Retina (tissue), 1 donor: Measurements from ENCODE around the gene BMP7.
"Not testable (repeated sequence)": the region's sequence is repeated elsewhere in the genome, so short reads cannot be mapped to it uniquely, and the experiment has no call there.

ENCODE experiments used
- DNase-seq: peaks from one replicate; pipeline ENCODE4 v3.0.0-alpha.2; 2016

BMP7 gene

GRCh38 chr20:57287007-57287880 lies 20.8 kb upstream of the BMP7 start:
- DNase-seq: peak; percentile 58

DNA sequence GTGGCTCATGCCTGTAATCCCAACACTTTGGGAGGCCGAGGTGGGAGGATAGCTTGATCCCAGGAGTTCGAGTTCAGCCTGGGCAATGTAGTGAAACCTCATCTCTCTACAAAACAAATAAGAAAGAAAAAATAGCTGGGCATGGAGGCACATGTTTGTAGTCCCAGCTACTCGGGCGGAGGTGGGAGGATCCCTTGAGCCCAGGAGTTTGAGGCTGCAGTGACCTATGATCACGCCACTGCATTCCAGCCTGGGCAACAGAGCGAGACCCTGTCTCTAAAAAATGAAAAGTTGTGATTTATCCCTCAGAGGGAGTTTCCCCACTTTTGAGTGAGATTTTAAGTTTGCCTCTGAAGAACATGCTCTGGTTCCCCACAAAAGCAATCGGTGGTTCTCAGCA lies 17.4 kb upstream of the BMP7 start:
- DNase-seq: peak; percentile 29

- DNase-seq: peak; percentile 87
Observed at GRCh38 chr20:57282670-57283361, 16.4 kb upstream of the BMP7 start.

DNA sequence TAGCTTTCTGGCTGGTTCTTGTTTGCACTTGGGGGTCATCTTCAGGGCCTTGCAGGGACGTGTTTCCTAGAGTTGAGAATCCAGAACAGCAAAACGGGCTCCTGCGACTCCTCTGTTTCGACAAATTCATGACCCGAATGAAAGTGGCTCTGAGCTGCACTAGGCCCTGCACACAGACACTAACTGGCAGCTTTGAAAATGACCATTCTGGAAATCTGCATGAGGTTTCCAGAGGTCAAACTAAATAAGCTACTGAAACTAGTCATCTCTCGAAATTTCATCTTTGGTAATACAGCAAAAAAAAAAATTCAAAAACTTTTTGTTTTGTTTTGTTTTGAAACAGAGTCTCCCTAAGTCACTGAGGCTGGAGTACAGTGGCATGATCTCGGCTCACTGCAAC lies 15.5 kb upstream of the BMP7 start:
- DNase-seq: no peak

- DNase-seq: no peak
Observed at GRCh38 chr20:57280221-57280620, 13.8 kb upstream of the BMP7 start.

DNA sequence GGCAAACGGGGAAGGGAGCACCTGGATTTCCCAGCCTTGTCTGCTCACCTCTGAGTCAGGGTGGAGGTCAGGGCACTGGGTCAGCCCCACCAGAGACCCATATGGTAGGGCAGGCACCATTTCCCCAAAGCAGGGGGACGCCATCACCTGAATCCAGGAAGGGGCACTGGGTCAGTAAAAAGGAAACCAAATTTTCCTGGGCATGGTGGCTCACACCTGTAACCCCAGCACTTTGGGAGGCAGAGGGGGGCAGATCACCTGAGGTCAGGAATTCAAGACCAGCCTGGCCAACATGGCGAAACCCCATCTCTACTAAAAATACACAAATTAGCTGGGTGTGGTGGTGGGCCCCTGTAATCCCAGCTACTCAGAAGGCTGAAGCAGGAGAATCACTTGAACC lies 13.1 kb upstream of the BMP7 start:
- not testable (repeated sequence) for DNase-seq

DNA sequence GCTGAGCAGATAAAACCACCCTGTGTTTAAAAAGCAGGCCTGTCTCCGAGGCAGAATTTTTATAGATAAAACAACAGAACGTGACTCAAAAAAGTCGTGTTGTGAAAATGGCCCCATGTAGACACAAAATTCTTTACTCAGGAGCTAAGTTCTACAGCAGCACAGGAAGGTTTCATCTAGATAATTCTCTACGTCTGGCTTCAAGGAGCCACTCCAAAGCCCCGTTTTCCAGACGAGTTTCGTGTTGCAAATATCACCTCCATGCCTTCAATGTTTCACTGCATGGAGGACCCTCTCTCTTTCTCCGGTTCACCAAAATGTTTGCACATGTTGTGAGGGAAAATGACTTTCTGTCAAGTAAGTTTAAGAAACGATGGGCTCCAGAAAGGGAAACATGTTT lies 12.0 kb upstream of the BMP7 start:
- DNase-seq: no peak

DNA sequence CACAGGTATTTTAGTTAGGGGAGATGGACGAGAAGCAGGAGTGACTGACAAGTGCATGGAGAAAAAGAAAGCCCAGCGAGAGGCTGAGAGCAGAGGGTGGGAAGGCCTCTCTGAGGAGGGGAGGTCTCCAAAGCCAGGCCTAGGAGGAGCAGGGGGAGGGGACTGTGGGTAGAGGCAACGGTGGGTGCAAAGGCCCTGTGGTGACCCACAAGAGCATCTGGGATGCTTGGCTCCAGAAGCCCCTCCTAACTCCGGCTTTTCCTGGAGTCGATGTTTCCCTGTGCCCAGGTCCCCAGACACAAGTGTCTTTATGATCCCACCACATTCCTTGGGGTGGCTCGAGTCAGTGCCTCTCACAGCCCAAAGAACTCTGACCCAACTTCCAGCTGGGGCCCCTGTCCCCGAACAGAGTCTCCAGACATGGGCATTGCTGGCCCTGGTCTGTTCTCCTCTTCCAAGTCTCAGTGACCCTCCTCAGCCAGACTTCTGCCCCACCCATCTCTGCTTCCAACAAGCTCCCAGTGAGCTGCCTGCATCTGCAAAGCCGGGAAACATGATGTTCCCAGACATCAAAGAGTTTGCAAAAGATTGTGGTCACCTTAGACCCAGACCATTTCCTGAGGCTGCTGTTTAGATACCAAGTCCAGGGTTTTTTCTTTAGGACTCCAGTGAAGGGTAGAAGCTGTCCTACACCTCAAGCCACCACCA lies 11.1 kb upstream of the BMP7 start:
- DNase-seq: no peak

GRCh38 chr20:57276221-57276620 lies 9.8 kb upstream of the BMP7 start:
- no peak for DNase-seq

DNA sequence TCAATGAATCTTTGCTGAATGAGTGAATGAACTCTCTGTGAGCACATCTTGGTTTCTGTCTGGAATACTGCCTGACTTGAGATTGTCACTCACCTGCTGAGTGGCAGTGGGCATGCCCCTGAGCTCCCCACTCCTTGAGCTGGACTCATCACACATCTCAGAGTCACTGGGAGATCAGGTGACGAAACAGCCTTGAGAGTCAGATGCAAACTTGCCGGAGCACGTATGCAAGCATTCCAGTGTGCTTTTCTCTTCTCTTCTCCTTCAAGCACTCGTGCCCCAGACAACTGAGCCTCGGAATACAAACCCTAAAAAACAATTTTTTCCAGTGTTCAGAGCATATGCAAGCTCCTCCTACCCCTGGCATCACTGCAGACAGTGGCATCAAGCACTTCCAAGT lies 9.4 kb upstream of the BMP7 start:
- DNase-seq: no peak

GRCh38 chr20:57275334-57275733 lies 8.9 kb upstream of the BMP7 start:
- no peak for DNase-seq

GRCh38 chr20:57274846-57275245 lies 8.4 kb upstream of the BMP7 start:
- no peak for DNase-seq

- no peak for DNase-seq
Observed at GRCh38 chr20:57274299-57274698, 7.9 kb upstream of the BMP7 start.

DNA sequence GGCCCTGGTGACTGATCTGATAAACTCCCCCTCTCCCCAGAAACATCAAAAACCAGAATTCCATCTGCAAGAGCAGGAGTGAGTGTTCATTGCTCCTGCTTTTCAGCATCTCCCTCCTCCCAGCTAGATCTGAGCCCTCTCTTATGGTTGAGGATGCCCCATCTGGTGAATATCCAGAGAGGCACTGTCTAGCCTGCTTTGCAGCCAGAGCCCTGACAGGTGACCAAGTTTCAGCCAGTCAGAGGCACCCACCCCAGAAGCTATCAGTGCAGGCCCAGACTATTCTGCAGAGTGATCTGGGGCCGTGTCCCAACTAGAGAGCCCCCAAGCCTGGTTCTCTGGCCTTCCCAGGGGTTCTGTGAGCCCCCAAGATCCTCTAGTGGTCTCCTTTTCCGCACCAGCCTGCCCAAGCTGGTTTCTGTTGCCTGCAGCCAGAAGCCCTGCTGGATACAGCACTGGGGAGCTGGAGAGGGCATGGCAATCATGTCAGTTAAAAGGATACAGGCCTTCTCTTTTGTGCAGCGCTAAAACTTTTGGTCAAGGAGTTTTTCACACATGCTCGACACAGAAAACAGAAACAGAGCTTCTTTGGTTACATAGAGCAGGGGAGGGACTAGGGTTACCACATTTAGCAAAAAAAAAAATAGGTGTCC lies 6.6 kb upstream of the BMP7 start:
- DNase-seq: peak; percentile 28

- no peak for DNase-seq
Observed at GRCh38 chr20:57270204-57270984, 4.0 kb upstream of the BMP7 start.

GRCh38 chr20:57269148-57269984 lies 2.9 kb upstream of the BMP7 start:
- no peak for DNase-seq

GRCh38 chr20:57268399-57269076 lies 2.1 kb upstream of the BMP7 start:
- DNase-seq: no peak

DNA sequence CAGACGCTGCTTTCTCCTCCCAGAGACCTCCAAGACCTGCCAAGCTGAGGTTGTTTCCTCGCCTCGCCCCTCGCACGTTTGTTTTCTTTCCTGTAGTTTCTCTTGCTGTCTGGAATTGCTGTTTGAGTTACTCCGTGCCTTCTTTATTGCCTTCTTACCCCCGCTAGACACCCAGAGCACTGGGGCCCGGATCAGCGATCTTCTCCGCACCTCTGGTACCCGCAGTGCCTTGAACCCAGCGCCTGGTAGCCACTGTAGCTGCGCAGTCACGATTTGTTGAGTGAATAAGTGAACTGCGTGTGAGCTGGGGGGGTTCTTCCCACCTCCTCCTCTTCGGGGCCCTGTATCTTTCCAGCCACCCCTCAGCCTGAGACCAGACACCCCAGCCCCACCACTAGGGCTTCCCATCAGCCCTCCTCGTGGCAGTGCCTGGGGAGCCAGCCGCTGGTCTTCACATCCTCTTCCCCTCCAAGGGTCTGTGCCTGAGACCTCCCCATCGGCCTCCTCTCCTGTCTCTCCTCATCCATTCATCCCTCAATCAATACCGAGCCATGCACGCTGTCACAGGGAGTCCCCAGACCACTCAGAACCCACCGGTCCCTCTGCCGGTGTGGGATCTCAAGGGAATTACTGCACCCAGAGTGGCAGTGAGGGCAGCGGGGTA lies 849 bp upstream of the BMP7 start:
- DNase-seq: no peak

DNA sequence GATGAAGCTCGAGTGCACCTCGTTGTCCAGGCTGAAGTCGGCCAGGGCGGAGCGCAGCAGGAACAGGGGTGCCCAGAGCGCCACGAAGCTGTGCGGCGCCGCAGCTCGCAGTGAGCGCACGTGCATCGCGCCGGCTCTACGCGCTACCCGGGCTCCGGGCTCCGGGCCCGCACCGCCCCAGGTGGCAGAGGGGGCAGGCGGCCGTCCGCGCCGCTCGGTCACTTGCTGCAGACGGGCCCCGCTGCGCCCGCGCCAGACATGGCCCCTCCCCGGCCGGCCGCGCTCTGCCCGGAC lies 497 bp downstream of the BMP7 start:
- DNase-seq: no peak

DNA sequence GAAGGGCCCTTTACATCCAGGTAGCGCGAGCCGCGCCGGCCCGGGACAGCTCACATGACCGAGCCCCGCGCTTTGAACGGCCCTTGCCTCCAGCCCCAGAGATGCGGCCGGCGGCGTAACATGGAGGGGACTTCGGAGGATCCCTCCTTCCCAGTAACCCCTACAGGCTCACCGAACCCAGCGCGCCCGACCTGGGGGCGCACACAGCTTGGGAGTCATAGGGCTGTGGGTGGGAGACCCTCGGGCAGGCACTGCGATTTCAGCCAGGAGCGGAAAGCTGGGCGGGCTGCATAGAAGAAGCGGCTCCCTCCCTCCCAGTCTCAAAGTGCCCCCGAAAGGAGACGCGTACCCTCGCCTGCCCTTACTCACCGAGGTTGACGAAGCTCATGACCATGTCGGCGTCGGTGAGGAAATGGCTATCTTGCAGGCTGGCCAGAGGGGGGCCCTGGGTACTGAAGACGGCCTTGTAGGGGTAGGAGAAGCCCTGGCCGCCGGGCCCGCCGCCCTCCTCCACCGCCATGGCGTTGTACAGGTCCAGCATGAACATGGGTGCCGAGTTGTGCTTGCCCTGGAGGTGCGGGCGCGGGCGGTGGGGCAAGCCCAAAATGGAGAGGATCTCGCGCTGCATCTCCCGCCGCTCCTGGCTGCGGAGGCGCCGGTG lies 975 bp downstream of the BMP7 start:
- peak; percentile 70 for DNase-seq
